Liver (tissue), 9 donors: Measurements from ENCODE around the gene SULT1A2. TPM values are rescaled to one million over a fixed set of nuclear protein-coding genes. Genes with fewer than 3 reads are reported as not detected.
A peak's percentile ranks its signal among the peaks of the same experiment; 100 is the strongest.

Experiments
- DNase-seq: peaks from one replicate; pipeline ENCODE4 v3.0.0-alpha.2; 2017; ENCODE audit warnings: low spot score
- H3K27ac ChIP-seq, 2 donors: one replicate each; pipeline ENCODE4 v1.7.0; 2013; ENCODE audit warnings: inconsistent platforms in 2 of 2, low read length in 2 of 2, control low read depth in 1 of 2, low read depth in 1 of 2, mild to moderate bottlenecking in 1 of 2
- H3K27me3 ChIP-seq, 4 donors: one replicate each; pipeline versions ENCODE4 v1.6.1 to v1.7.0; 2013; ENCODE audit warnings: low read length in 3 of 4, inconsistent platforms in 1 of 4, mild to moderate bottlenecking in 1 of 4, moderate library complexity in 1 of 4; ENCODE audit not compliant: control insufficient read depth in 4 of 4, insufficient read depth in 4 of 4
- H3K36me3 ChIP-seq, 4 donors: one replicate each; pipeline versions ENCODE4 v1.6.1 to v1.7.0; 2013; ENCODE audit warnings: low read length in 3 of 4, mild to moderate bottlenecking in 3 of 4, low read depth in 1 of 4, moderate library complexity in 1 of 4; ENCODE audit not compliant: control insufficient read depth in 4 of 4, insufficient read depth in 3 of 4
- H3K4me1 ChIP-seq, 4 donors: one replicate each; pipeline versions ENCODE4 v1.6.1 to v1.7.0; 2013; ENCODE audit warnings: low read length in 3 of 4, mild to moderate bottlenecking in 3 of 4, moderate library complexity in 1 of 4; ENCODE audit not compliant: control insufficient read depth in 4 of 4, insufficient read depth in 4 of 4
- H3K4me3 ChIP-seq, 3 donors: one replicate each; pipeline versions ENCODE4 v1.6.1 to v1.7.0; 2013; ENCODE audit warnings: low read length in 3 of 3, control low read depth in 1 of 3, low read depth in 1 of 3, mild to moderate bottlenecking in 1 of 3
- H3K9ac ChIP-seq, 2 donors: one replicate each; pipeline ENCODE4 v1.7.0; 2013; ENCODE audit warnings: low read length in 2 of 2, mild to moderate bottlenecking in 2 of 2, moderate library complexity in 2 of 2, control low read depth in 1 of 2, low read depth in 1 of 2
- H3K9me3 ChIP-seq, 4 donors: one replicate each; pipeline versions ENCODE4 v1.6.1 to v1.7.0; 2013; ENCODE audit warnings: low read length in 3 of 4; ENCODE audit not compliant: control insufficient read depth in 4 of 4
- ATF3 ChIP-seq: IDR thresholded peaks from 2 replicates; pipeline ENCODE4 v1.6.1; 2016; ENCODE audit warnings: antibody characterized with exemption
- EGR1 ChIP-seq, 2 donors: IDR thresholded peaks; 2 replicates each; pipeline ENCODE4 v1.6.1; 2016 to 2018; ENCODE audit warnings: antibody characterized with exemption in 2 of 2, low read depth in 2 of 2
- FOXA1 ChIP-seq: IDR thresholded peaks from 2 replicates; pipeline ENCODE4 v1.6.1; 2016; ENCODE audit warnings: antibody characterized with exemption
- FOXA2 ChIP-seq: IDR thresholded peaks from 2 replicates; pipeline ENCODE4 v1.6.1; 2016; ENCODE audit warnings: antibody characterized with exemption
- GABPA ChIP-seq, 2 donors: IDR thresholded peaks in 1 of 2; conservative IDR thresholded peaks in 1 of 2; 2 replicates each; pipeline ENCODE4 v1.6.1; 2016; ENCODE audit warnings: antibody characterized with exemption in 2 of 2, mild to moderate bottlenecking in 1 of 2, moderate library complexity in 1 of 2
- HNF4A ChIP-seq, 2 donors: conservative IDR thresholded peaks; 2 replicates each; pipeline ENCODE4 v1.6.1; 2016; ENCODE audit warnings: antibody characterized with exemption in 2 of 2, mild to moderate bottlenecking in 2 of 2
- HNF4G ChIP-seq: IDR thresholded peaks from 2 replicates; pipeline ENCODE4 v1.6.1; 2016; ENCODE audit warnings: antibody characterized with exemption
- JUND ChIP-seq, 2 donors: IDR thresholded peaks; 2 replicates each; pipeline ENCODE4 v1.6.1; 2016; ENCODE audit warnings: antibody characterized with exemption in 2 of 2
- MAX ChIP-seq: IDR thresholded peaks from 2 replicates; pipeline ENCODE4 v1.6.1; 2016; ENCODE audit warnings: antibody characterized with exemption
- NR2F2 ChIP-seq: IDR thresholded peaks from 2 replicates; pipeline ENCODE4 v1.6.1; 2016; ENCODE audit warnings: antibody characterized with exemption
- RAD21 ChIP-seq, 2 donors: IDR thresholded peaks; 2 replicates each; pipeline ENCODE4 v1.6.1; 2016; ENCODE audit warnings: antibody characterized with exemption in 2 of 2, mild to moderate bottlenecking in 2 of 2
- REST ChIP-seq: IDR thresholded peaks from 2 replicates; pipeline ENCODE4 v1.6.1; 2016; ENCODE audit warnings: antibody characterized with exemption, mild to moderate bottlenecking
- RXRA ChIP-seq, 2 donors: IDR thresholded peaks; 2 replicates each; pipeline ENCODE4 v1.6.1; 2017 to 2018; ENCODE audit warnings: antibody characterized with exemption in 2 of 2, mild to moderate bottlenecking in 1 of 2
- SP1 ChIP-seq: IDR thresholded peaks from 2 replicates; pipeline ENCODE4 v1.6.1; 2018; ENCODE audit warnings: antibody characterized with exemption, mild to moderate bottlenecking
- TAF1 ChIP-seq: conservative IDR thresholded peaks from 2 replicates; pipeline ENCODE4 v1.6.1; 2016; ENCODE audit warnings: antibody characterized with exemption, mild to moderate bottlenecking
- YY1 ChIP-seq: IDR thresholded peaks from 2 replicates; pipeline ENCODE4 v1.6.1; 2016; ENCODE audit warnings: antibody characterized with exemption, mild to moderate bottlenecking
- WGBS: extraction: QIAGEN DNeasy Blood & Tissue Kit; methylation state at CpG from one replicate; pipeline ENCODE4 v1.1.7; 2013; 5-methylcytosine and 5-hydroxymethylcytosine counted together
- polyA plus RNA-seq, 2 donors: library from polyadenylated mRNA; stranded (reverse) in 1 of 2; unstranded in 1 of 2; fragments of 200-250 nt in 1 of 2; fragments of >200 nt in 1 of 2; fragmentation: Nextera tagmentation in 1 of 2; extraction: Ambion mirVana in 1 of 2; gene quantifications; one replicate each; pipeline versions ENCODE4 v1.2.1 to v1.2.3, GENCODE V29; 2013 to 2015
- total RNA-seq, 2 donors: library from RNA; depleted of rRNA; stranded (reverse); fragments of >200 nt; gene quantifications; one replicate each; pipeline ENCODE4 v1.2.3, GENCODE V29; 2014
- TF ChIP-seq, protein P1 (sequence below): fragments of 150-350 bp; IDR thresholded peaks from 2 replicates; pipeline ENCODE4 v1.5.1; 2017; ENCODE audit warnings: improper control_type of control experiment, low read depth, low read length; ENCODE audit not compliant: missing input control
- TF ChIP-seq, protein P2 (sequence below): IDR thresholded peaks from 2 replicates; pipeline ENCODE4 v1.6.1; 2016; ENCODE audit warnings: antibody characterized with exemption
- donor health status: healthy.
- donor health status: healthy.
- donor health status: healthy.
- donor health status: healthy.
- donor health status: healthy.

The SULT1A2 gene
- total and polyA plus RNA-seq, 4 donors, result 1.6 to 29.4 (median 14.9) TPM

DNA sequence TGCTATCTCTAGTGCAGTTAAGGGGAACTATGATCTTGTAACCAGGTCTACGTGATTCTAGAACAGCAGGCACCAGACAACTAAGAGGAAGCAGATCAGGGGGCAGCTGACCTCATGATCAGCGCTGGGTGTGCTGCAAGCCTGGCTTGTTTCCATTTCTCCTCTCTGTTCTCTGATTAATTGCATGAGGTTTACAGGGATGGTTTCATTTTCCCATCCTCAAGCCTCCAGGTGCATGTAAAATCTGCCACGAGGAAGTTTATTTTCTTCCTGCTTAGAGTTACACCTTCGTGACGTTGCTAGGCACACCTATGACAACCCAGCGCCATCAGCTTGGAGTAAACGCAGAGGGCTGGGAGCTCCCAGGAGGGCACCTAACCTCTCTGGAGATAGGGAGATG is 53.8 kb downstream of the SULT1A2 start:
- H3K9ac ChIP-seq, result no peak overlapping the region
- DNase-seq, result no peak
- no peaks in the 10 kb centered on the region for H3K9me3 ChIP-seq
- H3K4me3 ChIP-seq, result no peak overlapping the region
- H3K27me3 ChIP-seq, result no peaks in the 10 kb centered on the region
- H3K4me1 ChIP-seq, result peaks cover 3 to 23% (median 10%) of the 10 kb centered on the region in 4 donors
- WGBS, result 46% methylated on average over 7 of the region's 7 CpGs
- H3K36me3 ChIP-seq, result no peaks in the 10 kb centered on the region
- H3K27ac ChIP-seq, result peak overlapping the region; percentile 68 to 74
- TF ChIP-seq SP1 (peak; percentile 12), EGR1 (IDR thresholded peaks at IDR 0.05; ENCODE audit: low read depth in 2 of 2) (no peak), NR2F2 (no peak), FOXA1 (no peak), RAD21 (IDR thresholded peaks at IDR 0.05) (no peak), JUND (IDR thresholded peaks at IDR 0.05) (no peak), REST (no peak), MAX (no peak), RXRA (IDR thresholded peaks at IDR 0.05) (peak in 1 of 2 donors; percentile 45), GABPA (IDR thresholded peaks at IDR 0.05 in 1 of 2, conservative IDR thresholded peaks at IDR 0.05 in 1 of 2) (no peak), TAF1 (no peak), FOXA2 (no peak), HNF4G (no peak), HNF4A (conservative IDR thresholded peaks at IDR 0.05) (peak in 1 of 2 donors; percentile 12), ATF3 (no peak), YY1 (no peak)
- TF ChIP-seq, protein P1, sequence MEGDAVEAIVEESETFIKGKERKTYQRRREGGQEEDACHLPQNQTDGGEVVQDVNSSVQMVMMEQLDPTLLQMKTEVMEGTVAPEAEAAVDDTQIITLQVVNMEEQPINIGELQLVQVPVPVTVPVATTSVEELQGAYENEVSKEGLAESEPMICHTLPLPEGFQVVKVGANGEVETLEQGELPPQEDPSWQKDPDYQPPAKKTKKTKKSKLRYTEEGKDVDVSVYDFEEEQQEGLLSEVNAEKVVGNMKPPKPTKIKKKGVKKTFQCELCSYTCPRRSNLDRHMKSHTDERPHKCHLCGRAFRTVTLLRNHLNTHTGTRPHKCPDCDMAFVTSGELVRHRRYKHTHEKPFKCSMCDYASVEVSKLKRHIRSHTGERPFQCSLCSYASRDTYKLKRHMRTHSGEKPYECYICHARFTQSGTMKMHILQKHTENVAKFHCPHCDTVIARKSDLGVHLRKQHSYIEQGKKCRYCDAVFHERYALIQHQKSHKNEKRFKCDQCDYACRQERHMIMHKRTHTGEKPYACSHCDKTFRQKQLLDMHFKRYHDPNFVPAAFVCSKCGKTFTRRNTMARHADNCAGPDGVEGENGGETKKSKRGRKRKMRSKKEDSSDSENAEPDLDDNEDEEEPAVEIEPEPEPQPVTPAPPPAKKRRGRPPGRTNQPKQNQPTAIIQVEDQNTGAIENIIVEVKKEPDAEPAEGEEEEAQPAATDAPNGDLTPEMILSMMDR, result no peak
- TF ChIP-seq, protein P2, sequence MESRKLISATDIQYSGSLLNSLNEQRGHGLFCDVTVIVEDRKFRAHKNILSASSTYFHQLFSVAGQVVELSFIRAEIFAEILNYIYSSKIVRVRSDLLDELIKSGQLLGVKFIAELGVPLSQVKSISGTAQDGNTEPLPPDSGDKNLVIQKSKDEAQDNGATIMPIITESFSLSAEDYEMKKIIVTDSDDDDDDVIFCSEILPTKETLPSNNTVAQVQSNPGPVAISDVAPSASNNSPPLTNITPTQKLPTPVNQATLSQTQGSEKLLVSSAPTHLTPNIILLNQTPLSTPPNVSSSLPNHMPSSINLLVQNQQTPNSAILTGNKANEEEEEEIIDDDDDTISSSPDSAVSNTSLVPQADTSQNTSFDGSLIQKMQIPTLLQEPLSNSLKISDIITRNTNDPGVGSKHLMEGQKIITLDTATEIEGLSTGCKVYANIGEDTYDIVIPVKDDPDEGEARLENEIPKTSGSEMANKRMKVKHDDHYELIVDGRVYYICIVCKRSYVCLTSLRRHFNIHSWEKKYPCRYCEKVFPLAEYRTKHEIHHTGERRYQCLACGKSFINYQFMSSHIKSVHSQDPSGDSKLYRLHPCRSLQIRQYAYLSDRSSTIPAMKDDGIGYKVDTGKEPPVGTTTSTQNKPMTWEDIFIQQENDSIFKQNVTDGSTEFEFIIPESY, result no peak
